H9 (cell line): ENCODE measurements around the gene IMPA2. TPM values are rescaled to one million over a fixed set of nuclear protein-coding genes. Genes with fewer than 3 reads are reported as not detected.

Experiments
- DNase-seq: peaks from one replicate; pipeline ENCODE4 v3.0.0-alpha.2; 2017
- H2AFZ ChIP-seq: one replicate; pipeline ENCODE4 v1.6.1; 2013; ENCODE audit warnings: mild to moderate bottlenecking, low read length, control low read depth, moderate library complexity
- H2AK5ac ChIP-seq: 2 replicates; pipeline ENCODE4 v1.6.1; 2013; ENCODE audit warnings: low read length, control low read depth, mixed read lengths; ENCODE audit not compliant: insufficient read length
- H2BK120ac ChIP-seq: one replicate; pipeline ENCODE4 v1.6.1; 2013; ENCODE audit warnings: low read depth, mild to moderate bottlenecking, low read length, control low read depth, inconsistent platforms; ENCODE audit not compliant: poor library complexity, severe bottlenecking
- H2BK12ac ChIP-seq: 2 replicates; pipeline ENCODE4 v1.6.1; 2013; ENCODE audit warnings: low read length, control low read depth, mixed read lengths, low read depth; ENCODE audit not compliant: insufficient read length
- H2BK15ac ChIP-seq: 2 replicates; pipeline ENCODE4 v1.6.1; 2013; ENCODE audit warnings: low read depth, low read length, control low read depth
- H2BK20ac ChIP-seq: one replicate; pipeline ENCODE4 v1.6.1; 2013; ENCODE audit warnings: low read depth, mild to moderate bottlenecking, low read length, control low read depth, inconsistent platforms; ENCODE audit not compliant: poor library complexity, severe bottlenecking
- H2BK5ac ChIP-seq: 2 replicates; pipeline ENCODE4 v1.6.1; 2013; ENCODE audit warnings: low read length, control low read depth, mixed read lengths; ENCODE audit not compliant: insufficient read length
- H3K14ac ChIP-seq: 2 replicates; pipeline ENCODE4 v1.6.1; 2013; ENCODE audit warnings: low read length, control low read depth; ENCODE audit not compliant: insufficient read depth
- H3K18ac ChIP-seq: 2 replicates; pipeline ENCODE4 v1.6.1; 2013; ENCODE audit warnings: low read depth, mild to moderate bottlenecking, mixed read lengths, low read length, control low read depth; ENCODE audit not compliant: insufficient read length
- H3K23ac ChIP-seq: 2 replicates; pipeline ENCODE4 v1.6.1; 2013; ENCODE audit warnings: low read length, control low read depth, mixed read lengths, low read depth; ENCODE audit not compliant: insufficient read length
- H3K23me2 ChIP-seq: 2 replicates; pipeline ENCODE4 v1.6.1; 2013; ENCODE audit warnings: low read depth, mild to moderate bottlenecking, mixed read lengths, low read length, control low read depth; ENCODE audit not compliant: insufficient read length, poor library complexity, severe bottlenecking
- H3K27ac ChIP-seq: 2 replicates; pipeline ENCODE4 v1.5.1; 2013; ENCODE audit warnings: low read length, control low read depth, mixed read lengths, low read depth; ENCODE audit not compliant: insufficient read length
- H3K27me3 ChIP-seq: 2 replicates; pipeline ENCODE4 v1.6.1; 2013; ENCODE audit warnings: low read length, control low read depth, inconsistent platforms; ENCODE audit not compliant: insufficient read depth
- H3K4ac ChIP-seq: 2 replicates; pipeline ENCODE4 v1.6.1; 2013; ENCODE audit warnings: low read depth, mild to moderate bottlenecking, control low read depth, inconsistent platforms, low read length, moderate library complexity
- H3K4me1 ChIP-seq: 2 replicates; pipeline ENCODE4 v1.6.1; 2013; ENCODE audit warnings: low read length, control low read depth, inconsistent platforms; ENCODE audit not compliant: insufficient read depth
- H3K4me2 ChIP-seq: 2 replicates; pipeline ENCODE4 v1.6.1; 2013; ENCODE audit warnings: low read length, control low read depth, mixed read lengths; ENCODE audit not compliant: insufficient read length, insufficient read depth
- H3K56ac ChIP-seq: 2 replicates; pipeline ENCODE4 v1.6.1; 2013; ENCODE audit warnings: low read depth, mild to moderate bottlenecking, mixed read lengths, low read length, control low read depth; ENCODE audit not compliant: insufficient read length
- H3K79me1 ChIP-seq: 2 replicates; pipeline ENCODE4 v1.6.1; 2013; ENCODE audit warnings: low read depth, mild to moderate bottlenecking, moderate library complexity, low read length, control low read depth, inconsistent platforms; ENCODE audit not compliant: insufficient read depth, poor library complexity, severe bottlenecking
- H3K79me2 ChIP-seq: 2 replicates; pipeline ENCODE4 v1.6.1; 2013; ENCODE audit warnings: low read length, control low read depth, inconsistent platforms; ENCODE audit not compliant: insufficient read depth
- H3K9ac ChIP-seq: 2 replicates; pipeline ENCODE4 v1.6.1; 2013; ENCODE audit warnings: low read length, control low read depth, mixed read lengths; ENCODE audit not compliant: insufficient read length; ENCODE audit errors: extremely low read depth
- H3K9me3 ChIP-seq: one replicate; pipeline ENCODE4 v1.6.1; 2013; ENCODE audit warnings: low read depth, low read length, inconsistent platforms; ENCODE audit not compliant: control insufficient read depth
- H3T11ph ChIP-seq: one replicate; pipeline ENCODE4 v1.6.1; 2013; ENCODE audit warnings: mild to moderate bottlenecking, low read length, control low read depth, inconsistent platforms
- H4K20me1 ChIP-seq: one replicate; pipeline ENCODE4 v1.6.1; 2013; ENCODE audit not compliant: control insufficient read depth, insufficient read length, insufficient read depth
- H4K5ac ChIP-seq: 2 replicates; pipeline ENCODE4 v1.6.1; 2013; ENCODE audit warnings: low read depth, mild to moderate bottlenecking, mixed read lengths, low read length, control low read depth; ENCODE audit not compliant: insufficient read length
- H4K8ac ChIP-seq: replicated peaks from 2 replicates; pipeline ENCODE4 v1.6.1; 2013; ENCODE audit warnings: low read length, control low read depth, mixed read lengths, low read depth; ENCODE audit not compliant: insufficient read length
- H4K91ac ChIP-seq: 2 replicates; pipeline ENCODE4 v1.6.1; 2013; ENCODE audit warnings: low read depth, mild to moderate bottlenecking, moderate library complexity, mixed read lengths, low read length, control low read depth; ENCODE audit not compliant: insufficient read length
- H3K27ac Mint-ChIP-seq, 3 experiments: 2 replicates in 2 of 3; 3 replicates in 1 of 3; pipeline ENCODE4 v1.8.0; 2020 to 2021; ENCODE audit warnings: mixed read lengths in 3 of 3, mild to moderate bottlenecking in 1 of 3, moderate library complexity in 1 of 3
- H3K27me3 Mint-ChIP-seq: 2 replicates; pipeline ENCODE4 v1.8.0; 2021; ENCODE audit warnings: low read depth, mild to moderate bottlenecking, moderate library complexity, mixed read lengths
- H3K36me3 Mint-ChIP-seq, 3 experiments: 2 replicates in 2 of 3; 3 replicates in 1 of 3; pipeline ENCODE4 v1.8.0; 2020 to 2021; ENCODE audit warnings: low read depth in 3 of 3, mixed read lengths in 3 of 3; ENCODE audit not compliant: insufficient read depth in 1 of 3
- H3K4me1 Mint-ChIP-seq, 2 experiments: 2 replicates each; pipeline ENCODE4 v1.8.0; 2020; ENCODE audit warnings: mixed read lengths in 2 of 2
- H3K4me3 Mint-ChIP-seq, 2 experiments: 2 replicates in 1 of 2; 3 replicates in 1 of 2; pipeline ENCODE4 v1.8.0; 2020 to 2021; ENCODE audit warnings: mild to moderate bottlenecking in 2 of 2, mixed read lengths in 2 of 2, moderate library complexity in 1 of 2
- H3K9me3 Mint-ChIP-seq, 2 experiments: 2 replicates in 1 of 2; 3 replicates in 1 of 2; pipeline ENCODE4 v1.8.0; 2020; ENCODE audit warnings: mild to moderate bottlenecking in 2 of 2, mixed read lengths in 2 of 2, moderate library complexity in 1 of 2
- CTCF ChIP-seq: fragments of 200-600 bp; sonication (generic); conservative IDR thresholded peaks from 3 replicates; pipeline ENCODE4 v1.8.0; 2021; ENCODE audit warnings: antibody characterized with exemption, mild to moderate bottlenecking
- WGBS: extraction: QIAGEN DNeasy Blood & Tissue Kit; methylation state at CpG from one replicate; pipeline ENCODE4 v1.1.7; 2013; ENCODE audit warnings: missing lambda C conversion rate, low lambda C conversion rate, mixed read lengths; ENCODE audit not compliant: insufficient read length; ENCODE audit errors: extremely low coverage; 5-methylcytosine and 5-hydroxymethylcytosine counted together
- total RNA-seq: library from RNA; stranded (reverse); gene quantifications from 2 replicates; pipeline ENCODE4 v1.2.1, GENCODE V29; 2021

IMPA2 gene
- total RNA-seq, 1 experiment from 2014 or later, result 73.8 TPM

- Histone ChIP-seq H3K4me2 (no peak overlapping the region), H2AFZ (no peak overlapping the region), H3K23me2 (no peaks in the 10 kb centered on the region), H3K18ac (no peak overlapping the region), H3K9me3 (no peaks in the 10 kb centered on the region), H3K79me2 (no peaks in the 10 kb centered on the region), H4K8ac (no peak overlapping the region), H3K4me1 (no peaks in the 10 kb centered on the region), H4K91ac (no peak overlapping the region), H3T11ph (no peak overlapping the region), H2BK5ac (no peak overlapping the region), H3K23ac (no peak overlapping the region), H2BK12ac (no peak overlapping the region), H3K27me3 (no peaks in the 10 kb centered on the region), H2BK20ac (no peak overlapping the region), H2AK5ac (no peak overlapping the region), H4K5ac (no peak overlapping the region), H3K27ac (no peak overlapping the region), H2BK15ac (no peak overlapping the region), H2BK120ac (no peak overlapping the region), H3K14ac (no peak overlapping the region), H3K79me1 (no peaks in the 10 kb centered on the region), H3K4ac (no peak overlapping the region), H4K20me1 (no peaks in the 10 kb centered on the region), H3K9ac (no peak overlapping the region), H3K56ac (no peak overlapping the region)
- H3K4me3 Mint-ChIP-seq, result no peak overlapping the region
- no peak for TF ChIP-seq CTCF
- peak overlapping the region in 1 of 3 experiments; percentile 3; a peak in 1 of 7 replicates for H3K27ac Mint-ChIP-seq
- no peaks in the 10 kb centered on the region for H3K36me3 Mint-ChIP-seq
- DNase-seq, result no peak
- peaks cover 3 to 5% of the 10 kb centered on the region in 2 experiments; a peak in 3 of 4 replicates for H3K4me1 Mint-ChIP-seq
- no peaks in the 10 kb centered on the region for H3K27me3 Mint-ChIP-seq
- no CpG with 5 or more reads among the region's 14 CpGs for WGBS
- no peaks in the 10 kb centered on the region; a peak in 1 of 5 replicates for H3K9me3 Mint-ChIP-seq
Measured at GRCh38 chr18:12056034-12056883, 75.0 kb downstream of the IMPA2 start.
